ENCODE data around the gene IDI1. TPM values are rescaled to one million over a fixed set of nuclear protein-coding genes. Genes with fewer than 3 reads are reported as not detected.

Gene IDI1
- total RNA-seq, 1 experiment from 2014 or later = 30.2 TPM

DNA sequence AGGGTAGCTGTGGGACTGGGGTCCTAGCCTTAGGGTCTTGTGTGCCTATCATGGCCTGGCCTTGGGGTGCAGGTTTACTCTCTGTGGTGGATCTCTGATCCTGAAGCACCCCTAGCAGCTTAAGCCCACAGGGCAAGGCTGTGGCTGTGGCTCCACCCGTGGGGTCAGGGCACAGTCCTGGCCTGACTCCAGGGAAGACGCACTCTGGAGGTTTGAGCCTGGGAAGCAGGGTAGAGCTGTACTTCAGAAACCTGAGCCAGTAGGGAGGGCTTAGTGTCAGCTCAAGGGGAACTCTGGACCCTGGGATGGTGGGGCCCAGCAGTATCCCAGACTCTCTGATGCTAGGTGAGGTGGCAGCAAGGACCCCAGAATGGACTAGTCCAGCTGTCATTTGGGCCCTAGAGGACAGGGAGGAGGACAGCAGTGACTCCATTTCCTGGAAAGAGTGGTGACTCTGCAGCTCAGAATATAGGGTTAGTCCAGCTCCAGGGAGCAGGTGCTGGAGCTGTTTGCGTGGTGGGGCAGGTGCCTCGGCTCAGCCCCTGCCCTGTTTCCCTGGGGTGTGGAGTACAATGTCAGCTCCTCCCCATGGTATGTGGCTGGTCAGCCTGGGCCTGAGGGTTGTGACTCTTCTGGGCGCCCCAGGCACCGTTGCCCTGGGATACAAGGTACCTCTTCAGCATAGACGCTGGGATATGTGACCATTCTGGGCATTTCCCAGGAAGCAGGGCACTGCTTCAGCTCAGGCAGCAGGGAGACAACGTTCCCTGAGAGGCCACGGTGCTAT is 44.8 kb downstream of the IDI1 start:
- Histone ChIP-seq H3K9ac (ENCODE audit: low read length) (no peak overlapping the region), H3K4me2 (ENCODE audit: low read length) (no peak overlapping the region), H4K20me1 (ENCODE audit: low read length) (0 out of 2 replicates have a peak, but pooled peaks cover 7% of the 10 kb centered on the region), H3K4me1 (ENCODE audit: insufficient read depth, low read length) (no peaks in the 10 kb centered on the region), H3K4me3 (ENCODE audit: low read length) (no peak overlapping the region), H3K9me2 (replicated peaks; ENCODE audit: low read length) (no peaks in the 10 kb centered on the region), H3K27me3 (ENCODE audit: low read length) (no peaks in the 10 kb centered on the region), H3K27ac (ENCODE audit: low read length) (no peak overlapping the region), H2AFZ (ENCODE audit: low read length) (no peak overlapping the region), H3K9me3 (ENCODE audit: low read length) (no peaks in the 10 kb centered on the region), H3K79me2 (ENCODE audit: low read length) (peaks cover 24% of the 10 kb centered on the region), H3K36me3 (ENCODE audit: low read depth, low read length) (peaks cover 43% of the 10 kb centered on the region), H3F3A (ENCODE audit: low read length, unreplicated experiment) (no peaks in the 10 kb centered on the region)
- TF ChIP-seq, protein P1, sequence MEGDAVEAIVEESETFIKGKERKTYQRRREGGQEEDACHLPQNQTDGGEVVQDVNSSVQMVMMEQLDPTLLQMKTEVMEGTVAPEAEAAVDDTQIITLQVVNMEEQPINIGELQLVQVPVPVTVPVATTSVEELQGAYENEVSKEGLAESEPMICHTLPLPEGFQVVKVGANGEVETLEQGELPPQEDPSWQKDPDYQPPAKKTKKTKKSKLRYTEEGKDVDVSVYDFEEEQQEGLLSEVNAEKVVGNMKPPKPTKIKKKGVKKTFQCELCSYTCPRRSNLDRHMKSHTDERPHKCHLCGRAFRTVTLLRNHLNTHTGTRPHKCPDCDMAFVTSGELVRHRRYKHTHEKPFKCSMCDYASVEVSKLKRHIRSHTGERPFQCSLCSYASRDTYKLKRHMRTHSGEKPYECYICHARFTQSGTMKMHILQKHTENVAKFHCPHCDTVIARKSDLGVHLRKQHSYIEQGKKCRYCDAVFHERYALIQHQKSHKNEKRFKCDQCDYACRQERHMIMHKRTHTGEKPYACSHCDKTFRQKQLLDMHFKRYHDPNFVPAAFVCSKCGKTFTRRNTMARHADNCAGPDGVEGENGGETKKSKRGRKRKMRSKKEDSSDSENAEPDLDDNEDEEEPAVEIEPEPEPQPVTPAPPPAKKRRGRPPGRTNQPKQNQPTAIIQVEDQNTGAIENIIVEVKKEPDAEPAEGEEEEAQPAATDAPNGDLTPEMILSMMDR (conservative IDR thresholded peaks at IDR 0.05; ENCODE audit: low read depth, low read length) = no peak
- no peak for TF ChIP-seq EZH2phosphoT487 (IDR thresholded peaks at IDR 0.05; ENCODE audit: borderline replicate concordance, low read length)
- TF ChIP-seq EZH2 (IDR thresholded peaks at IDR 0.05; ENCODE audit: low read length, unreplicated experiment) = no peak
- DNase-seq (no peak), ATAC-seq (no peak)
- intact Hi-C loops (cut with micrococcal nuclease) = no loop called here
- POLR2A ChIA-PET (ENCODE audit: unreplicated experiment) = interaction anchor here (0.6 kb wide), 1 partner anchor 50 kb away, joined by 3 read pairs; no protein-coding TSS in a partner anchor
- CTCF ChIA-PET = no interaction called here
- no TSS peak for BruUV-seq (replicated peaks)

DNA sequence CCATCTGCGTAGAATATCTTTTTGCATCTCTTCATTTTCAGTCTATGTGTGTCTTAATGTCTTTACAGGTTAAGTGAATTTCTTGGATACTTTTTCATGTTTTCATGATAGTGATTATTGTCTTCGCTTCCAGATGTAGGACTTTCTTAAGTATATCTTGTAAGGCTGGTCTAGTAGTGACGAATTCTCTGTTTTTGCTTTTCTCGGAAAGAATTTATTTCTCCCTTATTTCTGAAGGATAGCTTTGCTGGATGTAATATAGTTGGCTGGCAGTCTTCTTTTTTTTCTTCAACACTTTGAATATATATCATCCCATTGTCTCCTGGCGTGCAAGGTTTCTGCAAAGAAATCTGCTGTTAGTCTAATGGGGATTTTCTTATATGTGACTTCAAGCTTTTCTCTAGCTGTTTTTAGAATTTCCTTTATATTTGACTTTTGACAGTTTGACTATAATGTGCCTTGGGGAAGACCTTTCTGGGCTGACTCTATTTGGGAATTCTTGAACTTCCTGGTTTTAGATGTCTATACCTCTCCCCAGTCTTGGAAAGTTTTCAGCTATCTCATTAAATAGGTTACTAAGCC is 46.4 kb downstream of the IDI1 start:
- TF ChIP-seq, protein P1 (conservative IDR thresholded peaks at IDR 0.05; ENCODE audit: low read depth, low read length) = no peak
- no peak for TF ChIP-seq EZH2 (IDR thresholded peaks at IDR 0.05; ENCODE audit: low read length, unreplicated experiment)
- no peak for TF ChIP-seq EZH2phosphoT487 (IDR thresholded peaks at IDR 0.05; ENCODE audit: borderline replicate concordance, low read length)
- H3K9me3 ChIP-seq (ENCODE audit: low read length) = no peaks in the 10 kb centered on the region
- H3K27ac ChIP-seq (ENCODE audit: low read length) = no peak overlapping the region
- no peak overlapping the region for H2AFZ ChIP-seq (ENCODE audit: low read length)
- H3K9me2 ChIP-seq (replicated peaks; ENCODE audit: low read length) = no peaks in the 10 kb centered on the region
- ATAC-seq (no peak), DNase-seq (no peak)
- no TSS peak for BruUV-seq (replicated peaks)
- no peak overlapping the region for H3K4me3 ChIP-seq (ENCODE audit: low read length)
- peaks cover 47% of the 10 kb centered on the region for H3K36me3 ChIP-seq (ENCODE audit: low read depth, low read length)
- ChIA-PET CTCF (no interaction called here), POLR2A (ENCODE audit: unreplicated experiment) (no interaction called here)
- peaks cover 27% of the 10 kb centered on the region for H3K79me2 ChIP-seq (ENCODE audit: low read length)
- H3K4me1 ChIP-seq (ENCODE audit: insufficient read depth, low read length) = no peaks in the 10 kb centered on the region
- H3K4me2 ChIP-seq (ENCODE audit: low read length) = no peak overlapping the region
- H4K20me1 ChIP-seq (ENCODE audit: low read length) = 0 out of 2 replicates have a peak, but pooled peaks cover 7% of the 10 kb centered on the region
- no peaks in the 10 kb centered on the region for H3K27me3 ChIP-seq (ENCODE audit: low read length)
- intact Hi-C loops (cut with micrococcal nuclease) = no loop called here
- H3F3A ChIP-seq (ENCODE audit: low read length, unreplicated experiment) = no peaks in the 10 kb centered on the region
- no peak overlapping the region for H3K9ac ChIP-seq (ENCODE audit: low read length)

All from PC-3 (cell line).